ENCODE data around the gene RNF5.

DNA sequence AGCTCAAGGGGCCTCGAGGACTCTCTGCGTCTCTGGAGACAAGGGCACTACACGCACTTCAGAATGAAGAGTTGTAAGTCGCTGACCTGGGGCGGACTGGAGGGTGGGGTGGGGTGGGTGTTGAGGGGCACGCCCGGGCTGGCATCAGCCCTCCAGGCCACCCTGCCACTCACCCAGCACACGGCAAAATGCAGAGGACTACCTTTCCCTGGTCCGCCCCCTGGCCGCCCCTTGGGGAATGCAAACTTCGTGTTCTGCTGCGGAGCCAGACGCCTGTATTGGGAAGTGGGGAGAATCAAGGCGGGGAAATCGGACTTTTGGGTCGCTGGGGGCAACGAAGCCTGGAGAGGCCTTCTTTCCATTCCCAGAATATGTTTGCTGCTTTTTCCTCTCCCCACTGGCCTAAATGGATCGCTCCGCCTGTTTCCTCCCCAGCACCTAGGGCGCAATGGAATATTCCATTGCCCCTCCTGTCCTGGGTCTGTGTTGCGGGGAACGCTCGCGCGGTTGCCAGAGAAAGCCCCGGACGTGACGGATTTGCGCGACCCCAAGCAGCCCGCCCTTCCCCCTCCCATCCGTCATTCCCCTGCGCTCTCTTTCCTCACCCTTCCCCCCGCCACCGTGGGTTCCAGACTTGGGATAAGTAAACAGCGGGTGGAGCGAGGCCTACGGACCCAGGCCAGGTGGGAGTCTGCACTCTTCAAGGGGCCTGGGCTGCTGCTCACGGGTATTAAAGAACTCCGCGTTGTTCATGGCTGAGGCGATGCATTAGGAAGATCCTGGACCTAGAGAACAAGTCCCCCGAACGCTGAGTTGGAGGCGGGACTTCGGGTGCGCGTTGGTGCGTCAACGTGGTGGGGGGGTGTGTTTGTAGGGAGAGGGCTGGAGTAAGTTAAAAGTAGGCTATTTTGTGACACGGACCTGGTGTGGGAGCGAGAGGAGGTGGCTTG is 24.4 kb upstream of the RNF5 start, which contains the start of gene PPT2:
- no peak for TF ChIP-seq TARDBP (IDR thresholded peaks at IDR 0.05)
- no peak for TF ChIP-seq ZNF384 (IDR thresholded peaks at IDR 0.05)
- no peak for TF ChIP-seq HDGF (IDR thresholded peaks at IDR 0.05; ENCODE audit: borderline replicate concordance)
- no peak for TF ChIP-seq FOXM1 (IDR thresholded peaks at IDR 0.05; ENCODE audit: borderline replicate concordance)
- no peak for TF ChIP-seq SUZ12 (IDR thresholded peaks at IDR 0.05)
- TF ChIP-seq SP1 (IDR thresholded peaks at IDR 0.05) = no peak

Data from HEK293T (cell line).